Fibroblast of skin of scalp (primary cell): Measurements from ENCODE around the gene NDUFV3.
"Not testable (repeated sequence)": the region's sequence is repeated elsewhere in the genome, so short reads cannot be mapped to it uniquely, and the experiment has no call there.

ENCODE experiments used
- DNase-seq: peaks from one replicate; pipeline ENCODE4 v3.0.0-alpha.2; 2013

The NDUFV3 gene

GRCh38 chr21:42857216-42857615 lies 35.9 kb upstream of the NDUFV3 start:
- DNase-seq = no peak

DNA sequence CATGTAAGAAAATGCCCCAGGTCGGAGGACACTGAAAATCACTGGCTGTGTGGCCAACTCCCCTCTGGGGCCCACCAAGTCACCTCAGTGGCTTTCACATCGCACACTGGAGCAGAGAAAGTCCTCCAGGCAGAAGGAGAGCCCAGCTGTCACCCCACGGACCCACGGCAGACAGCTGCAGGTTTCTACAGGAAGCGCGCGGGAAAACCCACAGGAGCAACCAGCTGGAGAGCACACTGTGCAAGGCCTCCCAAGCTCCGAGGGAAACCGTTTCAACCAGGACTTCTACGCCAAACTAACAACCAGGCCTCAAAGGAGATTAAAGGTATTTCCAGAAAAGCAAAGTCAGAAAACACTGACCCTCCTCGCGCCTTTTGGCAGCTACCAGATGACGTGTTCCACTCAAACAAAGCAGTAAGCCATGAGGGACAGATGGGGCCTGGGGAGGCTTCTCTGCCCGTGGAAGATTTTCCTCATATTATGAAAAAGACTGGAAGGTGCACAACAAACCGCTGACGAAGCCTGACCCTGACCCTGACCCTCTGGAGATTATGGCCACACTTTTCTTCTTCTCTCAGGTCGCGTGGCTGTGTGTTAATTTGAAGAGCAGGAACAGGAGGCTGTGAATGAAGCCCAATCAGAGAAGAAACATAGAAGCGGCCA lies 34.8 kb upstream of the NDUFV3 start:
- no peak for DNase-seq

DNA sequence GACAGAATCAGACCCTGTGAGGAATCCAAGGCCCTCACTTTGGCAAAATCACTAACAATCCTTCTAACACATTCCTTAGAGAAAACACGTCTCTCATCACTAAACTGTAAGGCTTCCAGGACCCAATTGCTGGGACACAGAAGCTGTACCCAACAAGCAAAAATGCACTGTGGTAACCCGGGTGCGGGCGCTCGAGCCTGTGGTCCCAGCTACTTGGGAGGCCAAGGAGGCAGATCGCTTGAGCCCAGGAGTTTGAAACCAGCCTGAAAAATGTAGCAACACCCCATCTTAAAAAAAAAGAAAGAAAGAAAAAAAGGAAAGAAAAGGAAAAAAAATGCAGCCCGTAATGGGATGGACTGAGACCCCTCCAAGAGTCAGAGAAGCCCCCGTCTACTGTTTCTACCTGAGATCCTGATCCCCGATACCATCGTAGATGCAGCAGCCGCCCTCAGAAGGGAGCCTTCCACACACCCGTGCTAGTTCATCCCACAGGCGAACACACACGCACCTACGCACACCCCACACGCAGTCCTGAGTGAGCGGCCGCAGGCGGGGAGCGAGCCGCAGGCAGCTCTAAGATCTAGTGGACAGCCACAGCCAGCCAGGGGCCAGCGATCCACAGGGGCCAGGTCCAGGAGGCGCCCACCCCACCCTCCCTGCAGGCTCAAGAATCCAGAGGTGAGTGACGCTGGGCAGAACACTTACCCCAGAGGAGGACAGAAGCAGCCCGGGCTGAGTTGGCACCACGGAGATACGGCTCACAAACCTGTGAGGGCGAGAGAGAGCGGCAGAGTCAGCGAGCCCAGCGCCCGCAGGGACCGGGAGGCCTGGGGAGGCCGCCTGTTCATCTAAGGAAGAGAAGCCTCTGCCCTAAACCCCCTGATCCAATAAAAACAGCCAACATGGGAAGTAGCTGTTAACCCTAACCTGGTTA lies 33.9 kb upstream of the NDUFV3 start:
- no peak for DNase-seq

- DNase-seq = no peak
Observed at GRCh38 chr21:42859891-42860230, 33.2 kb upstream of the NDUFV3 start.

- no peak for DNase-seq
Observed at GRCh38 chr21:42860345-42860744, 32.8 kb upstream of the NDUFV3 start.

DNA sequence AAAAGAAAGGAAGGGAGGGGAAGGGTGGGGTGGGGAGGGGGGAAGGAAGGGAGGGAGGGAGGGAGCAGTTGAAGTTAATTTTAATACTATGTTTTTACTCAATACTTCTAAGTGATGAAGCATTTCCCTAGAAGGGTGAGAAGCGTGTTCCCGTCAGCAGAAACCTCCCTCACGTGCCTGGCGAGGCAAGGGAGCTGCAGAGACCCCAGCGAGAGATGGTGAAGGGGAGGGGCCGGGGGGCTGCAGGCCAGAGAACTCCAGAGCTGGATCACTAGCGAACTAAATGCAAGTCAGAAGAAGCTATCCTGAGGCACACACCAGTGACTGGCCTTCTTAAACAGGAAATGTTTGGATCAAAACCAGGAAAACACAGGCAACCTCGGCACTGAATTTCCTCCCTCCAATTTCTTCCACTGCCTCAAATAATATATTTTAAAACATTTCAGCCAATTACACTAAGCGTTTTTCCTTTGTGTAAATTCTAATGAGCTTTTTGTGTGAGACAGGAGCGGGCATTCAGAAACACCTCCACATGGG lies 31.7 kb upstream of the NDUFV3 start:
- no peak for DNase-seq

GRCh38 chr21:42861848-42862400 lies 31.2 kb upstream of the NDUFV3 start:
- no peak for DNase-seq

GRCh38 chr21:42862774-42863503 lies 30.2 kb upstream of the NDUFV3 start:
- no peak for DNase-seq

DNA sequence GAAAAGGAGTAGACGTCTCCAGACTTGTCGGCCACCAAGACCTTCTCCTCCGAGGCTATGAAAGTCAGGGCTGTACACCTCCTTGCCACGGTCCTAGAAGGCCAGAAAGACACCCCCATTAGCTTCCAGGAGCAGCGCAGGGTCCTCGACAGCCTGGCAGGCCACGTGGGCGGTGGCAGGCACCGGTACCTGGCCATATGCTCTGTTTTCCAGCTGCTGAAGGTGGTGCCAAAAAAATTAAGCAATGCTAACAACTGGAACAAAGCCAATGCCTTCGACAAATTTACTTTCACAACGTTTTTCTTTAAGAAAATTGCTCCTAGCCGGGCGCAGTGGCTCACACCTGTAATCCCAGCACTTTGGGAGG lies 29.6 kb upstream of the NDUFV3 start:
- DNase-seq = no peak

DNA sequence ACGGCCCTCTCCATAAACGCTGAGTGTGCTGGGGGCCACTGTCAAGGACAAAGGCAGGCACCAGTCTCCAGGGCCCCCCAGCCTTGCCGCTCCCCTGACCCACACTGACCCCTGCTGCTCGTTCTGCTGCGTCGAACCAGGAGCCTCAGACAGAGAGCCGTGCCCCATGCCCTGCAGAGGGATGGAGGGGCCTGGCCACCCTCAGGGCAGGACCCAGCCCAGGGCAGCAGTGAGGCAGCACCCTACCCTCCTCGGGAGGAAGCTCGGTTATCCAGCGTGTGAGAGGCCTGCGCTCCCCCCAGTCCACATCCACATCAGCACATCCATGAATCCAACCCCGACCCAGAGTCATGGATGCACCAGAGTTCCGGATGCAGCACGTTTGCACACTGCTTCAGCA lies 28.8 kb upstream of the NDUFV3 start:
- DNase-seq = no peak

DNA sequence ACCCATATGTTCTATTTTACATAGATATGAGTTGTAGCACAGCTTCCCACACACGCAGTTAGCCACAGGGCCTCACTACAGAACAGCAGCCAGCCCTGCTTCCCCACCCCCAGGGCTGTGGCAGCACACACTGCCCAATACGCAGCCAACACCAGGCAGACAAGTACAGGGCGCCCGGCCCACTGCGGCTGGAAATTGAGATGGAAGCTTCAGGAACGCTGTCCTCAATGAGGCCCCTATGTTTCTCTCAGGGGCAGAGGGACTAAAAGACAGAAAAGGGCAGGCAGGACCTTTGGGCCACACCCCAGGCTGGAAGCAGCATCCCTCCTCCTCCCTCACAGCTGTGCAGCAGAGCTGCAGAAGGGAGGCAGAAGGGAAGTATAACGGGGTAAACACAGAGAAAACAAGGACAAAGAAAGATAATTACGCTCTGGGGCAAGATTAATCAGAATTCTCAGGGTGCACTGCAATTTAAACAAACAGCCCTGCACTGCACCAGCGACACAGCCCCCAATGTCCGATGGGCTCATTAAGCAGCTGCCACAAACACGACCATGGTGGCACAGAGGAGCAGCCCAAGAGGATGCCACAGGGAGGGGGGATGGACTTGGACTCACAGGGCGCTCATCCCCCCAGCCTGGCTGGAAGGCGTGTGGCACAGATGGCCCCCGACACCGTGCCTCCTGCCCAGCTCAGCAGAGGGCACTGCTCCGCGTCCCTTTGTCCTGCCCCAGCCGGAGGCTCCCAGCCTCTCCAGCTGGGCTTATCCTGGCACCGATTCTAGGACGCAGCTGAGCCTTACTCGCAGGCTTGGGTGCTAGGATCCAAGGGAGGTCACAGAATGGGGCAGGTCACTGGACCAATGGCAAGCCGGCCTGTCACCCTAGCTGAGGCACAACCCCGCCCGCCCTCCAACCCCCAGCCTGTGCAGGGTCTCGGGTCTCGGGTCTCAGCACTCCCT lies 28.0 kb upstream of the NDUFV3 start:
- no peak for DNase-seq

DNA sequence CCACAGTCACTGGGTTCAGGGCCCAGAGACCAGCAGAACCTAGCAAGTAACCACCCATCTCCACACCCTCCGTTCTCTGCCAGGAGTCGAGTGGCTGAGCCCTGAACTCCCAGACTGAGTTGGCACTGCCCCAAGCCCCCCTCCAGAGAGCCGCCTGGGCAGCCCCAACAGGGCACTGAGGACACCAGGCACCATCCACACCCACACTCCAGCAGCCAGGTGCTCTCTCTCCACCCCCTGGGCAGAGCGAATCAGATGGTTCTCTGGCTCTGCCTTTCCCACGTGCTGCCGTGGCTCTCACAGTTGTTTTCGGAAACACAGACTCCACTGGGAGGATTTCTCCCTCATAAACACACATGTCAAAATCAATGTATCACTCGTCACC lies 27.3 kb upstream of the NDUFV3 start:
- peak; percentile 18 for DNase-seq

- DNase-seq = no peak
Observed at GRCh38 chr21:42868196-42868595, 24.9 kb upstream of the NDUFV3 start.

GRCh38 chr21:42873096-42873495 lies 20.0 kb upstream of the NDUFV3 start:
- DNase-seq = no peak

GRCh38 chr21:42875811-42876210 lies 17.3 kb upstream of the NDUFV3 start:
- DNase-seq = not testable (repeated sequence)

DNA sequence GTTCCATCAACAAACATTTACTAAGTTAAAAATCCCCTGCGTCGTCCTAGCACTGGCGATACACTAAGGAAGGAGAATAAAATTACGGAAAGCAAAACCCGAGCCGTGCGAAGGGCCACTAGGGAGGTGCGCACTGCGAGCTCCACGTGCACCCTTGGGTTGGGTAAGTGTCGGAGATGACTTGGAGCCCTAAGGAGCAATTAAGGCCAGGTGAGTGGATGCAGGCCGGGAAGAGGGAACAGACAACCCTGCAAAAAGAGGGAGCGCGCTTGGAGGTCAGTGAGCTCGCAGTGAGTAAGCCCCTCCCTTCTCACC lies 14.5 kb upstream of the NDUFV3 start:
- DNase-seq = no peak

GRCh38 chr21:42878993-42879787 lies 13.9 kb upstream of the NDUFV3 start, which contains the start of gene WDR4:
Gene WDR4, minus strand, starts transcription at chr21:42879539. Its CDS starts 44 bp downstream, at chr21:42879495.
- peak; percentile 97 for DNase-seq

DNA sequence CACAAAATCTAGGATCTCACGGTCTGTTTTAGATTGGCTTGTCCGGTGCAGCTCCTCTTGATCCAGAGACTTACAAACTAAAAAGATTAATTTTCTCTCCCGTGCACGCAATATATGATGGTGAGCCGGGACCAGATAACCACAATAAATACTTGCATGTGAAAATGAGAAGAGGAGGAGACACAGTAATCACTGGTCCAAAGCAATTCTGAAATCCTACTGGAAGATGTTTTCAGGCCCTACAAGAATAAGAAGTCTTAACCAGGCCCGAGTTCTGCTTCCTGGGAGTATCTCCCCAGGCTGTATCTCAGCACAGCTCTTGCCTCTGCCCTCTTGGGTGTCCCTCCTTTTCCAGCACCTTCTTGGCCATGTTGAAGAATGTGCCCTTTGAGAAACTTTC lies 12.8 kb upstream of the NDUFV3 start:
- no peak for DNase-seq

DNA sequence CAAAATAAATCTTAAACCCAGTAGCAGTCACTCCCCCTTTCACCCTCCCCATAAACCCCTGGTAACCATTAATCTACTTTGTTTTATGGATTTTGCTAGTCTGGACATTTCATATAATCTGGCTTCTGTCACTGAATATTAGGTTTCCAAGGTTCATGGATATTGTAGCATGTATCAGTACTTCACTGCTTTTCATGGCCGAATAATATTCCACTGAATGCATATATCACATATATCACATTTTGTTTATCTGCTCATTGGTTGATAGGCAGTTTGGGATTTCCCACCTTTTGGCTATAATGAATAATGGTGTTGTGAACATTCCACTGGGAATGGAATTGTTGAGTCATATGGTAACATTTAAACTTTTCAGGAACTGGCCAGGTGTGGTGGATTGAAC lies 9.2 kb upstream of the NDUFV3 start:
- DNase-seq = no peak

- DNase-seq = no peak
Observed at GRCh38 chr21:42887326-42887725, 5.8 kb upstream of the NDUFV3 start.

GRCh38 chr21:42892582-42892930 lies 553 bp upstream of the NDUFV3 start:
- no peak for DNase-seq
